SJSA1 (cell line): ENCODE results near the gene RHBDF1. TPM values are rescaled to one million over a fixed set of nuclear protein-coding genes. Genes with fewer than 3 reads are reported as not detected.

Experiments
- DNase-seq, 2 experiments: peaks; one replicate each; pipeline ENCODE4 v3.0.0-alpha.2; 2015 to 2020; ENCODE audit warnings: low spot score in 2 of 2, low read depth in 1 of 2
- H3K27ac ChIP-seq: fragments of 250-450 bp; sonication (Bioruptor Pico); 2 replicates; pipeline ENCODE4 v1.5.1; 2020; ENCODE audit warnings: mild to moderate bottlenecking, moderate library complexity
- H3K27me3 ChIP-seq: fragments of 250-450 bp; sonication (Bioruptor Pico); replicated peaks from 2 replicates; pipeline ENCODE4 v1.5.1; 2020; ENCODE audit warnings: mild to moderate bottlenecking, moderate library complexity
- H3K36me3 ChIP-seq: fragments of 250-450 bp; sonication (Bioruptor Pico); 2 replicates; pipeline ENCODE4 v1.5.1; 2020; ENCODE audit warnings: mild to moderate bottlenecking
- H3K4me1 ChIP-seq: fragments of 250-450 bp; sonication (Bioruptor Pico); replicated peaks from 2 replicates; pipeline ENCODE4 v1.6.1; 2021; ENCODE audit warnings: mild to moderate bottlenecking
- H3K4me3 ChIP-seq: fragments of 250-450 bp; sonication (Bioruptor Pico); 2 replicates; pipeline ENCODE4 v1.5.1; 2020; ENCODE audit warnings: mild to moderate bottlenecking
- H3K9me3 ChIP-seq: fragments of 250-450 bp; sonication (Bioruptor Pico); replicated peaks from 2 replicates; pipeline ENCODE4 v1.5.1; 2020; ENCODE audit warnings: mild to moderate bottlenecking
- total RNA-seq: library from RNA; depleted of rRNA; stranded (reverse); fragments of >200 nt; shearing (Covaris generic); gene quantifications from 2 replicates; pipeline ENCODE4 v1.2.3, GENCODE V29; 2014; rRNA removed

The RHBDF1 gene
- total RNA-seq, result 21.4 and 23.4 TPM in 2 replicates

- H3K36me3 ChIP-seq, result peaks cover 12% of the 10 kb centered on the region
- H3K4me3 ChIP-seq, result peak within 1 kb of the TSS; percentile 70
- H3K4me1 ChIP-seq, result peaks cover 66% of the 10 kb centered on the region
- peak within 1 kb of the TSS; percentile 86 for H3K27ac ChIP-seq
- DNase-seq, result peak; percentile 53 to 70
- no peaks in the 10 kb centered on the region for H3K27me3 ChIP-seq
- H3K9me3 ChIP-seq, result no peaks in the 10 kb centered on the region
These were observed at the start of gene RHBDF1 for GRCh38 chr16:72561-73548. Gene RHBDF1 (minus strand): TSS chr16:72631. CDS start chr16:65015, 7,616 bp downstream.

- no peaks in the 10 kb centered on the region for H3K27me3 ChIP-seq
- no peaks in the 10 kb centered on the region; the same call in 1 of the 2 replicates for H3K4me1 ChIP-seq
- no peak overlapping the region for H3K4me3 ChIP-seq
- H3K27ac ChIP-seq, result no peak overlapping the region
- 0 out of 2 replicates have a peak, but pooled peaks cover 4% of the 10 kb centered on the region for H3K9me3 ChIP-seq
- H3K36me3 ChIP-seq, result peaks cover 13% of the 10 kb centered on the region; the same call in 1 of the 2 replicates
- no peak for DNase-seq
These were observed 48.3 kb upstream of the RHBDF1 start for GRCh38 chr16:120756-121155.

GRCh38 chr16:119835-120491, 47.5 kb upstream of the RHBDF1 start:
- H3K9me3 ChIP-seq, result 0 out of 2 replicates have a peak, but pooled peaks cover 4% of the 10 kb centered on the region
- H3K27me3 ChIP-seq, result no peaks in the 10 kb centered on the region
- no peaks in the 10 kb centered on the region; the same call in 1 of the 2 replicates for H3K4me1 ChIP-seq
- DNase-seq, result no peak
- no peak overlapping the region for H3K4me3 ChIP-seq
- no peak overlapping the region for H3K27ac ChIP-seq
- peaks cover 13% of the 10 kb centered on the region; the same call in 1 of the 2 replicates for H3K36me3 ChIP-seq

- DNase-seq, result no peak
- Histone ChIP-seq H3K9me3 (0 out of 2 replicates have a peak, but pooled peaks cover 4% of the 10 kb centered on the region), H3K27ac (no peak overlapping the region), H3K4me3 (no peak overlapping the region), H3K36me3 (peaks cover 13% of the 10 kb centered on the region; the same call in 1 of the 2 replicates), H3K4me1 (no peaks in the 10 kb centered on the region; the same call in 1 of the 2 replicates), H3K27me3 (no peaks in the 10 kb centered on the region)
These were observed 46.9 kb upstream of the RHBDF1 start for GRCh38 chr16:119295-119694.

GRCh38 chr16:118857-119256, 46.4 kb upstream of the RHBDF1 start:
- peaks cover 2% of the 10 kb centered on the region for H3K4me1 ChIP-seq
- H3K27ac ChIP-seq, result no peak overlapping the region
- no peak overlapping the region for H3K4me3 ChIP-seq
- DNase-seq, result no peak
- H3K9me3 ChIP-seq, result 0 out of 2 replicates have a peak, but pooled peaks cover 4% of the 10 kb centered on the region
- peaks cover 13% of the 10 kb centered on the region; the same call in 1 of the 2 replicates for H3K36me3 ChIP-seq
- no peaks in the 10 kb centered on the region for H3K27me3 ChIP-seq

- no peak overlapping the region for H3K4me3 ChIP-seq
- DNase-seq, result peak; percentile 43 to 80
- peaks cover 14% of the 10 kb centered on the region for H3K4me1 ChIP-seq
- H3K36me3 ChIP-seq, result peaks cover 13% of the 10 kb centered on the region; the same call in 1 of the 2 replicates
- H3K27me3 ChIP-seq, result no peaks in the 10 kb centered on the region
- H3K27ac ChIP-seq, result no peak overlapping the region
- H3K9me3 ChIP-seq, result 0 out of 2 replicates have a peak, but pooled peaks cover 4% of the 10 kb centered on the region
These were observed 45.2 kb upstream of the RHBDF1 start for GRCh38 chr16:117379-118365.

GRCh38 chr16:116015-116414, 43.6 kb upstream of the RHBDF1 start:
- no peak overlapping the region for H3K27ac ChIP-seq
- no peaks in the 10 kb centered on the region for H3K27me3 ChIP-seq
- DNase-seq, result no peak
- H3K36me3 ChIP-seq, result peaks cover 19% of the 10 kb centered on the region
- H3K9me3 ChIP-seq, result 0 out of 2 replicates have a peak, but pooled peaks cover 4% of the 10 kb centered on the region
- H3K4me1 ChIP-seq, result peaks cover 14% of the 10 kb centered on the region
- no peak overlapping the region for H3K4me3 ChIP-seq

GRCh38 chr16:114327-114726, 41.9 kb upstream of the RHBDF1 start:
- Histone ChIP-seq H3K27ac (no peak overlapping the region), H3K4me1 (peaks cover 14% of the 10 kb centered on the region), H3K36me3 (peaks cover 27% of the 10 kb centered on the region), H3K4me3 (no peak overlapping the region), H3K27me3 (no peaks in the 10 kb centered on the region), H3K9me3 (0 out of 2 replicates have a peak, but pooled peaks cover 4% of the 10 kb centered on the region)
- no peak for DNase-seq

- H3K36me3 ChIP-seq, result peaks cover 22% of the 10 kb centered on the region
These were observed 39.9 kb upstream of the RHBDF1 start for GRCh38 chr16:112153-112840.

GRCh38 chr16:106623-107324, 34.3 kb upstream of the RHBDF1 start:
- Histone ChIP-seq H3K27me3 (no peaks in the 10 kb centered on the region), H3K27ac (no peak overlapping the region), H3K4me1 (no peaks in the 10 kb centered on the region), H3K4me3 (no peak overlapping the region), H3K36me3 (peaks cover 21% of the 10 kb centered on the region; the same call in 1 of the 2 replicates), H3K9me3 (no peaks in the 10 kb centered on the region)
- peak in 1 of 2 experiments; percentile 50 for DNase-seq

More at GRCh38 chr16:112153-112840, 39.9 kb upstream of the RHBDF1 start:
- Histone ChIP-seq H3K27me3 (no peaks in the 10 kb centered on the region), H3K27ac (no peak overlapping the region), H3K9me3 (no peaks in the 10 kb centered on the region), H3K4me1 (peaks cover 14% of the 10 kb centered on the region), H3K4me3 (no peak overlapping the region)
- DNase-seq, result no peak

GRCh38 chr16:105521-105920, 33.1 kb upstream of the RHBDF1 start:
- Histone ChIP-seq H3K9me3 (no peaks in the 10 kb centered on the region), H3K27ac (no peak overlapping the region), H3K36me3 (peaks cover 15% of the 10 kb centered on the region; the same call in 1 of the 2 replicates), H3K4me3 (no peak overlapping the region), H3K4me1 (no peaks in the 10 kb centered on the region), H3K27me3 (no peaks in the 10 kb centered on the region)
- no peak for DNase-seq

- Histone ChIP-seq H3K27me3 (no peaks in the 10 kb centered on the region), H3K27ac (no peak overlapping the region), H3K4me3 (no peak overlapping the region), H3K4me1 (no peaks in the 10 kb centered on the region), H3K36me3 (peaks cover 12% of the 10 kb centered on the region; the same call in 1 of the 2 replicates), H3K9me3 (no peaks in the 10 kb centered on the region)
- DNase-seq, result no peak
These were observed 32.5 kb upstream of the RHBDF1 start for GRCh38 chr16:104928-105327.
